ENCODE results near the gene TRIM31.

The TRIM31 gene

DNA sequence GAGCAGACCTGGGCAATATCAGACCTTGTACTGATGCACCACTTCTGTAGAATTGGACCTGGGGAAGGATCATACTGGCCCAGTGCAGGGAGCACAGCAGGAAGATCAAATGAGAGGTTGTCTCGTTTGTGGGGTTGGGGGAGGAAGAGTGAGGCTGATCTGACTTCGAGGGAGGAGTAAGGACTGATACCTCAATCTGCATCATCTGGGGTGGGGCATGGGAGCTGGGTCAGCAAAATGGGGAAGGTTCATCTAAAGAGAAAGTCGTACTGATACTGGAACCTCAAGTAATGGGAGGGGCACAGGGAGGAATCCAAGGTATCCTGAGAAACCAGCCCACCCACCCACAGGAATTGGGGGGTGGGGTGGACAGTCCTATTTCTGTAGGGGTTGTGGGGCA, 41.0 kb downstream of the TRIM31 start:
- no peak overlapping the region for H2AFZ ChIP-seq
- H3K79me2 ChIP-seq = no peaks in the 10 kb centered on the region
- H3K4me2 ChIP-seq (ENCODE audit: low read length) = no peak overlapping the region
- H3K27ac ChIP-seq = no peak overlapping the region
- TF ChIP-seq, protein P1, sequence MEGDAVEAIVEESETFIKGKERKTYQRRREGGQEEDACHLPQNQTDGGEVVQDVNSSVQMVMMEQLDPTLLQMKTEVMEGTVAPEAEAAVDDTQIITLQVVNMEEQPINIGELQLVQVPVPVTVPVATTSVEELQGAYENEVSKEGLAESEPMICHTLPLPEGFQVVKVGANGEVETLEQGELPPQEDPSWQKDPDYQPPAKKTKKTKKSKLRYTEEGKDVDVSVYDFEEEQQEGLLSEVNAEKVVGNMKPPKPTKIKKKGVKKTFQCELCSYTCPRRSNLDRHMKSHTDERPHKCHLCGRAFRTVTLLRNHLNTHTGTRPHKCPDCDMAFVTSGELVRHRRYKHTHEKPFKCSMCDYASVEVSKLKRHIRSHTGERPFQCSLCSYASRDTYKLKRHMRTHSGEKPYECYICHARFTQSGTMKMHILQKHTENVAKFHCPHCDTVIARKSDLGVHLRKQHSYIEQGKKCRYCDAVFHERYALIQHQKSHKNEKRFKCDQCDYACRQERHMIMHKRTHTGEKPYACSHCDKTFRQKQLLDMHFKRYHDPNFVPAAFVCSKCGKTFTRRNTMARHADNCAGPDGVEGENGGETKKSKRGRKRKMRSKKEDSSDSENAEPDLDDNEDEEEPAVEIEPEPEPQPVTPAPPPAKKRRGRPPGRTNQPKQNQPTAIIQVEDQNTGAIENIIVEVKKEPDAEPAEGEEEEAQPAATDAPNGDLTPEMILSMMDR (IDR thresholded peaks at IDR 0.05) = no peak
- peaks cover 13% of the 10 kb centered on the region for H3K4me1 ChIP-seq
- H3K9me3 ChIP-seq (ENCODE audit: control insufficient read depth, low read length) = no peaks in the 10 kb centered on the region
- no peaks in the 10 kb centered on the region for H3K36me3 ChIP-seq (ENCODE audit: control insufficient read depth, insufficient read depth, low read length)
- H3K27me3 ChIP-seq (ENCODE audit: control insufficient read depth, insufficient read depth, low read length) = no peaks in the 10 kb centered on the region
- no peak overlapping the region for H3K4me3 ChIP-seq (ENCODE audit: low read depth, low read length)
- no peak overlapping the region for H3K9ac ChIP-seq

GRCh38 chr6:30071081-30071818, 41.6 kb downstream of the TRIM31 start:
- H3K4me3 ChIP-seq (ENCODE audit: low read depth, low read length) = no peak overlapping the region
- no peak overlapping the region for H3K27ac ChIP-seq
- no peaks in the 10 kb centered on the region for H3K9me3 ChIP-seq (ENCODE audit: control insufficient read depth, low read length)
- TF ChIP-seq, protein P1 (IDR thresholded peaks at IDR 0.05) = no peak
- H3K4me1 ChIP-seq = peaks cover 13% of the 10 kb centered on the region
- H3K27me3 ChIP-seq (ENCODE audit: control insufficient read depth, insufficient read depth, low read length) = no peaks in the 10 kb centered on the region
- no peak overlapping the region for H3K4me2 ChIP-seq (ENCODE audit: low read length)
- H2AFZ ChIP-seq = no peak overlapping the region
- no peaks in the 10 kb centered on the region for H3K79me2 ChIP-seq
- H3K9ac ChIP-seq = no peak overlapping the region
- no peaks in the 10 kb centered on the region for H3K36me3 ChIP-seq (ENCODE audit: control insufficient read depth, insufficient read depth, low read length)

DNA sequence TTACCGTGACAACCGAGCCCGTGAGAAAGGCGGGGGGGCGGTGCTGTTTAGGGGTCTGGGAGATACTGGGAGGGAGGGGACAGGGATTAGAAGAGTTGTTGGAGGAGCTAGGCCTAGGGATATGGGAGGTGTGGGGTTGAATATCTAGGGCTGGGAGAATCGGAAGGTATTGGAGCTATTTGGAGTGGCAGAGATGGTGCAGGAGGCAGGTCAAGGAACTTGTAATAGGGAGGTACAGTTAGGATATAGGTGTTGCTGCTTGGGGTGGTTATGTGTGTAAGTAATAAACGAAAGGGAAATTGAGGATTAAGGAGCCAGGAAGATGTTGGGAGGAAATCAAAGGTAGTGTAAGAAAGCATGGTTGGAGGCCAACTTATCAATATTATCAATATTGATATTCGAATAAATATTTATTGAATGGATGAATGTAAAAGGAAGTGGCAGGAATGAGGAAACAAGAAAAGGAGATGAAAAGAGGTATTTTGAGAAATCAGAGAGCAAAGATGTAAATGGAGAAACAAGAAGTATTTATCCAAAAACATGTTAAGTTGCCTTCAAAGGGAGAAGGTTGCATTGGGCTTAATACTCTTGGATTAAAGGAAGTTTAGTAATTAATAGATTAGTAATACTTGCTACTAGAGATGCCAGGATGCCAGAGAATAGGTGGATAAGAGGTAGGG, 45.3 kb downstream of the TRIM31 start:
- TF ChIP-seq, protein P1 (IDR thresholded peaks at IDR 0.05) = no peak
- H3K9me3 ChIP-seq (ENCODE audit: control insufficient read depth, low read length) = no peaks in the 10 kb centered on the region
- H3K27me3 ChIP-seq (ENCODE audit: control insufficient read depth, insufficient read depth, low read length) = no peaks in the 10 kb centered on the region
- peak overlapping the region; percentile 86 for H3K27ac ChIP-seq
- peak overlapping the region; percentile 90 for H3K4me2 ChIP-seq (ENCODE audit: low read length)
- H3K4me1 ChIP-seq = peaks cover 5% of the 10 kb centered on the region
- peak overlapping the region; percentile 78 for H3K4me3 ChIP-seq (ENCODE audit: low read depth, low read length)
- H3K79me2 ChIP-seq = no peaks in the 10 kb centered on the region
- H3K36me3 ChIP-seq (ENCODE audit: control insufficient read depth, insufficient read depth, low read length) = no peaks in the 10 kb centered on the region
- peak overlapping the region; percentile 17 for H3K9ac ChIP-seq
- H2AFZ ChIP-seq = peak overlapping the region; percentile 90

DNA sequence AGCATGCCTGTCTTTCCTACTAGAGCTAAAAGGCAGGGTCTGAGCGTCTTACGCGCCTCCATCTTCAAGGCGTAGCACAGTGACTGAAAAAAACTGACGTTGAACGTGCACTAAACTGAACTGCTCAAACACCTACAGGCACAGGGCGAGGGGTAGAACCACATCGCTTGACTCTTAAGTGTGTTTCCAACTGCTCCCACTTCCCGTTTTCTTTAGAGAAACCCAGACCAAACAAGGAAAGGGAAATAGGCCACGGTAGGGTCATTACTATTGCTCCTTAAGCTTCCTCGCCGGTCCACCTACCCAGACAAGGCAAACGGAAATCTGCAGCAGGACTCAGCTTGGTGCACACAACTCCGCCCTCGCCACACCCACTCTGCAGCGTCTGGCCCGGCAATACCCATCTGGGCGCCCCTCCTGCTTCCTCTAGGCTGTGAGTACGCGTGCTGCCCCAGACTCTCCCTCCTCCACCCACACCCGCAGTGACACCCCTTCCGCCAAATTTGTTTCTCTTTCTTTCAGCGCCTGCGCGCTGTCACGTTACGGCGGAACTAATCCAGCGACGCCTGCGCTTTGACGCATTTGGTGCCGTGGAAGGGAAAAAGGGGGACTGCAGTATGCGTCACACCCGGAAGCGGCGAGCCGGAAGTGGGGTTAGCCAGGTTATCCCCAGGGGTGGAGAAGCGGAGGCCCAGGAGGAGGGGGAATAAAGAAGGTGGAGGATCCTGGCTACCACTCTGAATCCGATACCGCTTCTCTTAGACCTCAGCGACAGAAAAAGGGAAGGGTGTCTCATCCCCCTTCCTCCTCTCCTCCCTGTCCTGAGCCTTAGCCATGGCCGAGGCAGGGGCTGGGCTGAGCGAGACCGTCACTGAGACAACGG, 46.1 kb downstream of the TRIM31 start, which contains the start of gene PPP1R11:
Gene PPP1R11 (plus strand): TSS at position 622 of the 883 bp plus-strand sequence. CDS start 213 bp downstream, at position 835.
- peaks cover 5% of the 10 kb centered on the region for H3K4me1 ChIP-seq
- no peaks in the 10 kb centered on the region for H3K9me3 ChIP-seq (ENCODE audit: control insufficient read depth, low read length)
- peaks cover under 1% of the 10 kb centered on the region for H3K79me2 ChIP-seq
- H3K4me2 ChIP-seq (ENCODE audit: low read length) = peak within 1 kb of the TSS; percentile 90
- H3K27me3 ChIP-seq (ENCODE audit: control insufficient read depth, insufficient read depth, low read length) = no peaks in the 10 kb centered on the region
- H3K9ac ChIP-seq = peak within 1 kb of the TSS; percentile 17
- no peaks in the 10 kb centered on the region for H3K36me3 ChIP-seq (ENCODE audit: control insufficient read depth, insufficient read depth, low read length)
- H3K4me3 ChIP-seq (ENCODE audit: low read depth, low read length) = peak within 1 kb of the TSS; percentile 78
- H2AFZ ChIP-seq = peak within 1 kb of the TSS; percentile 90
- peak within 1 kb of the TSS; percentile 86 for H3K27ac ChIP-seq
- TF ChIP-seq, protein P1 (IDR thresholded peaks at IDR 0.05) = no peak
